ENCODE data around the gene GAS6.

Gene GAS6

DNA sequence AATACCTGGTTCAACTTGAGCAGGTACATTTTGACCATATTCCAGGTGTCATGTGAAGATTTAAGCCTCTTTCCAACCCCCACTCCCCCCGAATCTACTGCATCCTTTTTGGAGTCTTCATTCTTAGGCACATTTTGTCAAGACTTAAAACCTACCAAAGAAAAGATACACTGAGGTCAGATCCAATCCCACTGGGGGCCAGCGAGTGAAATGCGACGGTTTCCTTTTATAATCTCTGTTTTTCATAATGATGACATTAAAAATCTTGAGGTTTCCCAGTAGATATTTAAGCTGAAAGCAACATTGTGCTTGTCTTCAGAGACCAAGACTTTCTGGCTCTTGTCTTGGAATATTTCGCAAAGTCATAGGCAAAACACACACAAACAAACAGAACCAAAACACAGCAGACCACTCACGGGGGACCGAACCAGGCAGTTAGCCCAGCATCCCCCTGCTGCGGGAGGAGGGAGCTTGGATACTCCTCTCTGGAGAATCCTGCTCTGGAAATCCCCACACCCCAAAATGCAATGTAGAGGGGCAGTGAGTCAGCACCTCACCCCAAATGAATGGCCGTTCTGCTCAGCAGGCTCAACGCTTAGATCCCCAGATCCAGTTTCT lies 506 bp upstream of the GAS6 start:
- no peak for DNase-seq

DNA sequence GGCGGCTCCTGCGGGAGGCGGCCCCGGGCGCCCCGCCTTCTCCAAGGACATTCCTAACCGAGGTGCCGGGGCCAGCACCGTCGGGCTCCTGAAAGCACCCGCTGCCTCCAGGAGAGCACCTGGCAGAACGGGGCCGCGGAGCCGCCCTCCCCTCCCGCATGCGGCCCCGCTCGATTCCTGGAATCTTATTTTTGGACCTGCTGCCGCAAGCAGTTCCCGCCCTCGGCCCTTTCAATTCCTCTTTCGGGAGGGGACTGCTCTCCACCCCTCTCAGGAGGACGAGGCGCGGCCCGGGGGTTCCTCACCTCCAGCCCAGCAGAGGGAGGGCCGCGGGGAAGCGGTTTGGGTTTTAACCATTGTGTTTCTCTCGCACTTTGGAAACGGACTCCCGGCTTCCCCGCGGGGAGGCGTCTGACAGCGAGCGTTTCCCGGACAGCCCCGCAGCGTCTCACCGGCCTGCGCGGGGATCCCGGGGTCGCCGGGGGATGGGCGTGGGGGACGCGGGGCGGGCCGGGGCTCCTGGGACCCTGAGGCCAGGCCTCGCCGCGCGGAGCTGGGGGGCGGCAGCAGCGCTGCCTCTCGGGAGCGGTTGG lies 849 bp downstream of the GAS6 start:
- no peak for DNase-seq

DNA sequence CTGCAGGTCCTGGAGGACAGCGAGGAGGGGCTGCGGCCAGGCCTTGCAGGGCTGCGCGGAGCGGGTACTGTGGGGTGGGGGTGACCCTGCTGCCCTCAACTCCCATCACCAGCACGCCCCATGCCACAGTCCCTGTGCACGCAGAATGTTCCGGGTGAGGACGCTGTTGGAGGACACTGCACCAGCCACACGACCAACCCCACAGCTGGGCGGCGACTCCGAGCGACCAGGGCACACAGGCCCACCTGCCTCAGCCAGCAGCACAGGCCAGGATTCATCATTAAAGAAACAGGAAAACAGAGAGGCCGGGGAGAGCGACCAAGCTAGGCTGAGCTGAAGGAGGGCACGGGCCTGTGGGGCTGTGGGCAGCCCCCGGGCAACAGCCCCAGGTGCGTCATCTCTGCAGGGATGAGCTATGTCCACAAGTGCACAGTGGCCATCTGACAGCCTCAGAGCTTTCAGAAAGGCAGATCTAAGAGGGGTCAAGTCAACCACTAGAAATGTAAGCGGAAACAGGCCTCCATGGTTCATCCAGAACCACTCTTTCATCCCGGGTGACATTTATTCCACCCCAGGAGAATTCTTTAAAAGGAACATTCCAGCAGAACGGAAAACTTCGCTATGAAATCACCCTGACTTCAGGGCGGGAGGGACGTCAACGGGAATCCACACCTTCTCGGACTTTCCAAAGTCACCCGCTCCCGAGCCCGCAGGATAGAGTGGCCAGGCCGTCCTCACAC lies 1.5 kb downstream of the GAS6 start:
- DNase-seq = no peak

DNA sequence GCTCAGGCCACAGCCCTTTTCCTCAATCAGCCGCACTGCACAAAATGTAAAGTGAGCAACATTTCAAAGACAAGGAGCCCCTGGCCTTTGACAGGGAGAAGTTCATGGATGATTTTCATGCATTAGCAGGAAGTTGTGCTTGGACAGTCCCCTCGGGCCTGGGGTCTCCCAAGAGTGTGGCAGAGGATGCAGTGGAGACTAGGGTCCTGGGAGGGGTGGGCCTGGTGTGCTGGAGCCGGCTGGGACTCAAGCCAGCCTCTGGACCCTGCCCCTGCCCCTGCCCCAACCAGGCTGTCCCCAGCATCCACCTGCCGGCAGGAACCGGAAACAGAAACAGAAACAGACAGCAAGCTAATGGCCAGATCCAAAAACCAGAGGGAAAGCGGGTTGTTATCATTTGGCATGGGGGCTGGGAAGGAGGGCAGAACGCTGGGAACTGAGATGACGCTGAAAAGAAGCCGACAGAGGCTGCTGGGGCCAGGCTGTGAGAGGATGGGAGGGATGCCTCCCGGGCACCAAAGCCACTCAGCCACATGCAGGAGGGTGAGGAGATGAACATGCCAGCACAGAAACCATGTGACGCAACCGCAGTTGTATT lies 2.3 kb downstream of the GAS6 start:
- DNase-seq = no peak

DNA sequence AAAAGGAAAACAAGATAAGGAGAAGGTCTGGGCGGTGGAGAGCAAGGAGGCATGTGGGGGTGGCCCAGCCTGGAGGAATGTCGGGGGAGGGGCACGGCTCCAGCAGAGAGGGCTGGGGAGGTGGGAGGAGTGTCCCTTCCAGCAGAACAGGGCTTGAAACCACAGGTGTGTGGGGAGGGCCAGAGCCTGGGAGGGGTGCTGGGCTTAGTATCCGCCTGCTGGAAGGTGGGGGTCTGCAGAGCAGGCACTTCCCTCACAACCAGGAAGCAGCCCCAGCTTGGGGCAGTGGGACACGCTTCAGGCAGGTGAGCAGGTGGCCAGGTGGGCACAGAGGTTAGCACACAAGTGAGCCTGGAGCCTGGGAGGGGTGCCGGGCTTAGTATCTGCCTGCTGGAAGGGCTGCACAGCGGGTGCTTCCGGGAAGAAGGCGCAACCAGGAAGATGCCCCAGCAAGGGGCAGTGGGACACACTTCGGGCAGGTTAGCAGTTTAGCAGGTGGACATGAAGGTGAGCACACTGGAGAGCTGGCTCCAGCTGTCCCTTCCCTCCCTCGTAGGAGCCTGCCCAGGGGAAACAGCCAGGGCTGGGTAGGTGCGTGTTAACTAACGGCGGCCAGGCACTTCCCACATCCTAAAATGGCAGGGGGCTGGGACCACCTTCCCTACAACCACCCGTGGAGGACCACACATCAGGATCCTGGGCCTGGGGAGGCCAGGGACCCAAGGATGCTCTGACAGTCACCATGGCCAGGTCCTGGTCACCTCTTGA lies 3.0 kb downstream of the GAS6 start:
- DNase-seq = peak; percentile 24

DNA sequence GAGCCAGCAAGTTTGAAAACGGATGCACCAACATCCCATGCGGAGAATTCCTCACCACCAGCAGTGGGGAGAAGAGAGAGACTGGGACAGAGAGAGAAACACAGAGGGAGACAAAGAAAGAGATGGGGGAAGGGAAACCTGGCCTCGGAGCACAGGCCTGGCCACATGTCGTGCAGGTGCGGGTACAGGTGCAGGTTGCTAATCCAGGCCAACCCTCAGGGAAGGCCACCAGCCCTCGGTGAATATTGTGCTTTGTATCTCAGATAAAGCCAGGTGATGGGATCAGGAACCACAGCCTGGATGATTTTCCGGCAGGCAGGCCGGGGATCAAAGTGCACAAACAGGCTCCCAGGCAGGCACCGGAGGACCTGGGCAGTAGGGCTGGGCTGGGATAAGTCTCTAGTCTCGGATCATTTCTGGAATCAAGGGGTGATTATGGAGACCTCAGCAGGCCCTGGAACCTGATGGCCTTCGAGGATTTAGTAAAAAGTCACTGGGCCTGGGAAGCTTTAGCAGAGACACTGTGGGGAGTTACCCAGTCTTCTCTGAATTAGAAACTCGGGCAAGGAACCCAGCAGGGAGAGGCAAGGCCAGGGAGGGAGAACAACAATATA lies 3.7 kb downstream of the GAS6 start:
- no peak for DNase-seq

DNA sequence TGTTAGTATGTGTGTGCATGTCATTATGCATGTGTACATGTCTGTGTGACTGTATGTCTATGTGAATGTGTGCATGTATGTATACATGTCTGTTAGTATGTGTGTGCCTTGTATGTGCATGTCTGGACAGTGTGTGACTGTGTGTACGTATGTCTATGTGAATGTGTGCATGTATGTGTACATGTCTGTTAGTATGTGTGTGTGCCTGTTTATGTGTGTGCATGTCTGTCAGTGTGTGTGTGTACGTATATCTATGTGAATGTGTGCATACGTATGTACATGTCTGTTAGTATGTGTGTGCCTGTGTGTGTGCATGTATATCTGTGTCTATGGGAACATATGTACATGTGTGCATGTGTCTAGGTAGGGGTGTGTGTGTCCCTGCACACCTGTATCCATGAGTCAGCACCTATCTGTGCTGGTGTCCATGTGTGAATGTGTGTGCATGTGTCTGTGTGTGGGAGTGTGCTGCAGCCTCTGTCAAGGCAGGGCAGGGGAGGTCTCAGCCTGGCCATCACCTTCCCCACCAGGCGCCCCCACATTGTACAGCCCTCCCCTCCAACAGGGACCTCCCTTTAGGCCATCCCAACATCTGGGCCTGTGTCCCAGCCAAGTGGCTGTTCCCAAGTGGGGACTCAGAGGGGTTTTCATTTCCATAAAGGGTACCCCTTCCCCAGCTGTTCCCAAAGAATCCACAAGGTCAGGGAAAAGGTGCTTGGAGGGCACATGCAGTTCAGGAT lies 4.4 kb downstream of the GAS6 start:
- no peak for DNase-seq

DNA sequence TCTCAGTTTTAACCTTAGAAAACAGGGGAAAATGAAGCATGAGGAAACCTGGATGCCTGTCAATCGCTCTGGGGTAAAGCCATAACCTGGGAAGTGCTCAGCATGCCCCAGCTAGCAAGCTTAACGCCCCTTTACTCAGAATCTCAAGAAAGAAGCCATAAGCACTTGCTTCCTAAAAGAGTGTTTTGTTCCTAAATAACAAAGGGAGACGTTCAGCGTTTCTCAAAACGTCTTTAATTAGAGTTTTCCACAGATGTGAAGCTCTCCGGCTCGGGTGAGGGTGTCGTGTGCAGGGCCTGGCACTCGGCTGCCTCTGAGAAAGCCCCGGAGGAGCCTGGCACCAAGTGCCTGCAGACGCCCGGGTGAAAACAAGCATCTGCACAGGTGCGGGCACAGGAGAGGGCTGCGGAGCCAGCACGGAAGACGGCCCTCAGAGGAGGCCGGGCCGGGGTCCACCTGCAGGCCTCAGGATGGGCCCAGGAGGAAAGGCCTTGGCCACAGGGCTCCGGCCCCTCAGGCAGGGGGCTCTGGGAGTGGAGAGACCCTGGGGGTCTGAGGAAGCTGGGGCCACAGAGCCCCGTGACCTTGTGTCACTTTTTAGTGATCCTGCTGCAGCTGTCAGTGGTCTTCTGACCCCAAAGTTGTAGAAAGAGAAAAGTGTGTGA lies 6.2 kb downstream of the GAS6 start:
- no peak for DNase-seq

DNA sequence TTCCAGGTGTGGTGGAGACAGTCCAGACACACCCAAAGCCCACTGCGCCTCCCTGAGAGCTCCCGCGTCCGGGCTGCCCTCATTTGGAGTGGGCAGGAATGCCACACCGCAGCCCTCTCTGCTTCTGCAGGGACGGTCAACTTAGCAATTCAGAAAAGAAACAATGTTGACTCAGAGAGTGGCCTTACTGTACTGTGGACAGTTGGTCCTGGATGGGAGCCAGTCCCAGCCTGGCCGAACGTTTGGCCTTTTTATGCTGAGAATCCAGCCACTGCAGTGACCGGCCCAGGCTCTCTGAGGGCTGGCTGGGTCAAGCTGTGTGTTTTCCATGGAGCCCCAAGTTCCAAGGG lies 7.2 kb downstream of the GAS6 start:
- no peak for DNase-seq

DNA sequence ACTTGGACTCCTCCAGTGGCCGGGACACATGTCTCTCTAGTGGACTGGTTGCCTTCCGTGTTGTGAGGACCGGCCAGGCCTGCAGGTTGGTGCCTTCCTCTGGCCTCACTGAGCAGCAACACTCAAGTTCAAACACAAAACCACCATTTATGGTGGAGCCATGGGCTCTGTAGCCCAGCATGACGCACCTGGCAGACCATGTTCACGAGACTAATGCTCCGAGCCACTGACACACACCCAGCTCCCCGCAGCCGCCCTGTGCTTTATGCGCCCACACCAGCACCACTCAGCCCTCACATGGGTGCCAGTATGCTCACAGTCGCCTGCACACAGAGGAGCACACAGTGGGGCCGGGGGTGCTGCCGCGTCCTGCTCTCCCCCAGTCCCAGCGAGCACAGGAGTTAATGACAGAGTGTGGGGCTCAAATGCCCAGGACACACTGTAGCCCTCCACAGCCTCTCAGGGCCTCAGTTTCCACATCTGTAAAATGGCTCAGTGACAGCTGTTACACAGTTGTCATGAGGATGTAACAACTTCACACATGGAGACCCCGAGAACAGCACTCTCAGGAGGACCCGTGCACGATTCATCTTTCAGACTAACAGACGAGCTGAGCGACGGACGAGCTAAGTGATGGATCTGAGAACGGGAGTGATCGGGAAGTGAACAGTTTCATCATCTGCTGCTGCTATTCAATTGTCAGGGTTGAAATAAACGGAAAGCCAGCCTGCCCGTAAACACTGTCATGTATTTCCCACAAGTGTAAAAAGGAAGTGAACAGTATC lies 7.8 kb downstream of the GAS6 start:
- DNase-seq = no peak

DNA sequence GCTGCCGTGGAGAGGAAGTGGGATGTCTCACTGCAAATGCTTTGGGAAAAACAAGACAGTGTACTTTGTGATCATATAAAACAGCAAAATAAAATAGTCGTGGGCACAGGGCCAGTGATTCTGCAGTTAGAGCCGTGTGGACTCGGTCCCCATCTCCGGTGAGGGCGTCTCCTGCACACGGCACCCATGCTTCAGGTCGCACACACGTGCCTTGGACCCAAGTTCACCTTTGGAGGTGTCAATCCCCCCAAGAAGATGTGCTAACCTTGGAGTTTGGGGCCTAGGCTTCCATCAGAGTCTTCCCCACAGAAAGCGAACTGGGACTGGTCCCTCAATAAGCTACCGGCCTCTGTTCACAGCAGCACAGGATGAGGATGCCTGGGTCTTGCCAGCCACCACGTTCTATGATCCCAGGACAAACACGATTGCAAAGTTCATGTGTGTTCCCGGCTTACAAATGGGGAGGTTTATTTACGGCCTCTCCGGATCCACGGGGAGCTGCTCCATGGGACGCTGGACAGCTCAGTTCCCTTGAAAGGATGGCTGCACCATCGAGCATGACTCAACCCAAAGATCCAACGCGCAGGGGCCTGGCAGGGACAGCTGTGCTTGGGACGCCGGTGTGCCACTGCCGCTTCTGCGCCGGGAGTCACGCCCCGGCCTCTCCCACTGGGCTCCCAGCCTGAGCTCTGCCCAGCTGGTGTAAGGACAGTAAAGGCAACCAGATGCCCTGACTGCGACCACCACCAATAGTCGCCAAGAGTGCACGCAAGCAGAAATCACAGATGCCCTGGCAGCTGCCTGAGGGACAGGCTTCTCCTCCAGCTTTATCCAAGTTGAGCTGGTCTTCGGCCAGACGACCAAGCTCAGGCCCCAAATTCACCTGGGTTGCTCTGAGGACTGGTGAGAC lies 8.6 kb downstream of the GAS6 start:
- DNase-seq = no peak

DNA sequence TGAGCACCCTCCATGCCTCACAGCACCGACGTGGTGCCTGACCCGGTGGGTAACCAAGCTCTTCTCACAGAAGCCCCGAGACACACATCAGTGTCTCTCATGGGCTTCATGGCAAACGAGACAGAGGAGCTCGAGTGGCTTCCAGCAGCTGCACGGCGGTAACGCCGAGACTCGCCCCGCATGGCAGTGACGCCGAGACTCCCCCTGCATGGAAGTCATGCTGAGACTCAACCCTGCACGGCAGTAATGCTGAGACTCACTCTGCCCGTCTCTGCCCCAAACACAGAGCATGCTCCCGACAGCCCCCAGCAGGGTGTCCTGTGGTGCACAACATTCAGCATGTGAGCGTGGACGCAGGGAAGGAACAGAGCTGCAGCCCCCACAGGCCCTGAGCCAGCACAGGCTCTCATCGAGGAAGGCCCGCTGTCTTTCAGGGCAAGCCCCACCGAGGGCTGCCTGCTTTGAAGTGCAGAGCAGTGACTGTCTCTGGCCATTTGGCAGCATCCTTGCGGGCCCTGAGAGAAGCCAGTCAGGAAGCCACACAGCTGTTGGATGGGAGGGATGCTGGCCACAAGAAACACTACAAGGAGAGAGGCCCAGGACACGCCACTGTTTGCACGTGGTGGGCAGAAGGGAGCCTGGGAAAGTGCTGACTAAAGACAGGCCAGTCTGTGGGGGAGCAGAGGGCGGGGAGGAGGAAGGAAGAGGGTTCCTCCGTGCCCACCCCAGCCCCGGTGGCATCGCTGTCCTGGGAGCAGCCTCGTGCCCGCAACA lies 9.5 kb downstream of the GAS6 start:
- no peak for DNase-seq

DNA sequence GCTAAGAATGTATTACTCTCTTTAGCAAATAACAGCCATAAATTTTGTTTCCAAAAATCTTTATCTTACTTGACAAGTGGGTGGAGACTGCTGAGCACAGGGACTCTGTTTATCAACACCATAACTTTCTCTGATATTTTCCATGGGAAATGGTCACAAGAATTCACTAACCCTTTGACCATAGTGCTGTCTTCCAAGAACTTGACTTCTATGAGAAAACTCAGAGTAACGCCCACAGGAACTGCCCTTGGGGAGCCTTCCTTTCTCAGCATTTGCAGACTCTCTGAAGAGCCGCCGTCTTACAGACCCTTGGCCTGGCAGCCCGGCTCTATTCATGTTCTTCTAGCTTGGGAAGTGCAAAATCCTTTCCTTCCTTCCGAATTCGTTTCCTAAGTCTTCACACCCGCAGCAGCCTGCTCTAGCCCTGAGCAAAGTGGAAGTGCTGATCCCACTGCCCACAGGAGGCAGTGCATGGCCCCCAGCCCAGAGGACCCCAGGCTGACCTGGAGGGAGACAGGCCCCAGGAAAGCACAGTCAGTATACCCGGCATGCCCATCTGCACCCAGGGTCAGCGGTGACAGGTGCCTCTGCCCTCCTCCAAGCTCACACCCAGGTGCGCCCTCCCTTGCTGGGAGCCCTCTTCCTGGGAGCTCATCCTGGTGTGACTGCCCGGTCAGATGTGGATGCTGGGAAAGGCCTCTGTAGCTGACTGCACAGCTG lies 10.2 kb downstream of the GAS6 start:
- peak; percentile 8 for DNase-seq

DNA sequence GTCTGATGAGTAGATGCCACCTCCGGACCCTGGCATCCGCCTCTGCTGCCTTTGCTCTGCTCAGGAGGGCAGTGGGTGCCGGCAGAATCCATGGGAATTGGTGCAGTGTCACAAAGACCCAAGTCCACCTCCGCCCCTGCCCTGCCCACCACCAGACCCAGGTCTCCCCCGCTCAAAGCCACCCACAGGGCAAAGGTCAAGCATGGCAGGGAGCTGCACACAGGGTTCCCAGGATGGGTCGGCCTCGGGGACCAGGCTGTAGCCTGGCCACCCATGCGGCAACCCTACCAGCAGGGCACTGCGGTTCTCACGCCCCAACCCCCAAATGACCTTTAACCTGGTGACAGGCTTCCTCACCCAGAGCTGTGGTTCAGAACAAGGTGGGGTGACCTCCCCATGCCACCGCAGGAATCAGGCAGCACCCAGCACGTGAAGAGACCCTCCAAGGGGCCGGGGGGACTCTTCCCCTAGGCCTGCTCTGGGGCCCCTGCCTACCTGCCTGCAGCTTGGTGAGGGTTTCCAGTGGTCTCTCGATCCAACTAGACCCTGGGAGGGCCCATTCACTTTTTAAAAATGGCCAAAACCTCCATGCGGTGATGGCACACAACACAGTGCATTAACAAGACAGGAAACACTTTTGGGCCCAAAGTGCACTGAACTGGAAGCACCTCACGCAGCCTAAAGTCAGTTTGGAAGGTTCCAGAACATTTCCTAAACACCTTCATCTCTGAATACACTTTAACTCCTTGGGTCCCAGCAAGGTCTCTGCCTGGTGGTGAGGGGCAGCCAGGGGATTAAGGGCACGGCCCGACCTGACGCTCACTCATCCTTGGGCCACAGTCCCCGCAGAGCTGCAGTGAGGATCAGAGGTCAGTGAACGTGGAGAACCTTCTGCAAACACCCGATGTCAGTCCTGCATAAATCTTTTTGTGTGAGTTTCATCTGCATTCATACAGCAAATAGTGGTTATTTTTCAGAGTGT lies 11.0 kb downstream of the GAS6 start:
- DNase-seq = no peak

DNA sequence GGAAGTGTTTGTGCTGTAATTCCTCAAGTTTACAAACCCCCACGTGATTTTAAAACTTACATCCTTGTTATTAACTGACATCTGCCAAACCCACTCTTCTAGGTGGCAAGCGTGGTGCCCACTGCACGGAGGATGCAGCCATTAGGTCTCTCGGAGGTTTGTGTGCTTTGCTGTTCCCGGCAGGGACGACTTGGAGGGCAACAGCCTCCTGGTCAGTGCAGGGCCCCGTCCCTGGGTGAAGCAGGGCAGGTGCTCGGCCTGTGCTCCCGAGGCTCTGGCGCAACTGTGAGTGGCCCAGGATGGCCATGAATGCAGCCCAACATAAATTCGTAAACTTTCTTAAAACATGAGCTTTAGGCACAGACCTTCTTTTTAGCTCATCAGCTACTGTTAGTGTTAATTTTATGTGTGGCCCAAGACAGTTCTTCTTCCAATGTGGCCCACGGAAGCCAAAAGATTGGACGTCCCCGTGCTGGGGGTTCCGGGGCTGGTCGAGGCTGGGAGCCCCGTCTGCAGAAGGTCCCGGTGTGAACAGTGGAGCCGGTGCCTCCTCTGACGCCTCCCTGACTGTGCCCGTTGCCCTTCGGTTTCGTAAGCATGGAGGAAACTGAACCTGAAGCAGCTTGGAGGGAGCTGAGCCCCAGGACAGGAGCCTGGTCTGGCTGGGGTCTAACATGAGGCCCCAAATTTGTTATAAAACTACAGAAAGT lies 11.9 kb downstream of the GAS6 start:
- no peak for DNase-seq

DNA sequence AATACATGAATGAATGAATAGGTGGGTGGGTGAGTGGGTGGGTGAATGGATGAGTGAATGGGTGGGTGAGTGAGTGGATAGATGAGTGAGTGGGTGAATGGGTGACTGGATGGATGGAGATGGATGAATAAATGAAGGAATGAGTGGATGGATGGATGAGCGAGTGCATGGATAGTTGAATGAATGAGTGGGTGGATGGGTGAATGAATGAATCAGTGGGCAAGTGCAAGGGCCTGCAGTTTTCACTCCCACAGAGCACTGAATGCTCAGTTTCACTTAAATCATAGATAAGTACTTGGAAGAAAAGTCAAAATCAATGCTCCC lies 12.4 kb downstream of the GAS6 start:
- DNase-seq = no peak
